Activated CD4-positive, alpha-beta T cell treated with anti-CD3 and anti-CD28 coated beads, Interleukin-2, Interleukin-4, amounts not matched to agents 100 ng/mL and 50 ng/mL, durations not matched to agents 16 hours and 8 hours (primary cell): ENCODE measurements around the gene TICRR.

Experiments
- DNase-seq: peaks from one replicate; pipeline ENCODE4 v3.0.0-alpha.2; 2020; ENCODE audit warnings: low spot score

TICRR gene

GRCh38 chr15:89674526-89674925, 99.3 kb downstream of the TICRR start:
- DNase-seq: no peak

DNA sequence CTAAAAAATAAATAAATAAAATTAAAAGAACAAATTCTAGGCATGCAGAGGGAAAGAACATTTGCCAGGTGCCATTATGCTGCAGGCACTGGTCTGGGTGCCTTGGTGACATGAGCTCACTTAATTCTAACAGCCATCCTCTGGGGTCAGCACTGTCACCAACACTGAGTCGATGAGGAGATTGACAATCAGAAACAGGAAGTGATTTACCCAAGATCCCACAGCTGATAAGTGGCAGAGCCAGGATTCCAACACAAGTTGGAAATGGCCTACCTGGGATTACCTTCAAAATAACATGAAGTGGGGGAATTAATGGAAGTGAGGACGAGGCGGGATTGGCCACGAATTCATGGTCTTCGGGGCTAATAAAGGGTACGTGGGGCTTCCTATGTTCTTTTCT, 100.3 kb downstream of the TICRR start:
- no peak for DNase-seq

DNA sequence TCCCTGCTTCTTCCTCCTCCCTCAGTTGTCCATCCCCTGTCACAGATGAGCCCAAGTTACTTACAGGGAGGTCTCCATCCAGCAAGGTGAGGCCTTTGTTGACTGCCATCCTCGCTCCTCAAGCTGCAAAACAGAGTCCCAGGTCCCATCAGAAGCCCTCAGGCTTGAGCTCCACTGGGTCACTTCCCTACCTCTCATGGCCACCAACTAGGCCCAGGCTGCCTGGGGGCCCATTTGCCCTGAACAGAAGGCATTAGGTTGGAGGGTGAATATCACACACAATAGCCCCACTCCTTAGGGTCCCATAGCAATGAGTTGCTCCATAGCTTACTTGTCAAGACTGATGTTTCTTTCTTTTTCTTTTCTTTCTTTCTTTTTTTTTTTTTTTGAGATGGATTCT, 102.1 kb downstream of the TICRR start:
- no peak for DNase-seq
